ENCODE measurements around the gene ALG6.
"Not testable (repeated sequence)": the region's sequence is repeated elsewhere in the genome, so short reads cannot be mapped to it uniquely, and the experiment has no call there.

The ALG6 gene

GRCh38 chr1:63328781-63329180 is 38.6 kb upstream of the ALG6 start:
- no peak for FAIRE-seq

GRCh38 chr1:63329621-63330330 is 37.7 kb upstream of the ALG6 start:
- FAIRE-seq: no peak

DNA sequence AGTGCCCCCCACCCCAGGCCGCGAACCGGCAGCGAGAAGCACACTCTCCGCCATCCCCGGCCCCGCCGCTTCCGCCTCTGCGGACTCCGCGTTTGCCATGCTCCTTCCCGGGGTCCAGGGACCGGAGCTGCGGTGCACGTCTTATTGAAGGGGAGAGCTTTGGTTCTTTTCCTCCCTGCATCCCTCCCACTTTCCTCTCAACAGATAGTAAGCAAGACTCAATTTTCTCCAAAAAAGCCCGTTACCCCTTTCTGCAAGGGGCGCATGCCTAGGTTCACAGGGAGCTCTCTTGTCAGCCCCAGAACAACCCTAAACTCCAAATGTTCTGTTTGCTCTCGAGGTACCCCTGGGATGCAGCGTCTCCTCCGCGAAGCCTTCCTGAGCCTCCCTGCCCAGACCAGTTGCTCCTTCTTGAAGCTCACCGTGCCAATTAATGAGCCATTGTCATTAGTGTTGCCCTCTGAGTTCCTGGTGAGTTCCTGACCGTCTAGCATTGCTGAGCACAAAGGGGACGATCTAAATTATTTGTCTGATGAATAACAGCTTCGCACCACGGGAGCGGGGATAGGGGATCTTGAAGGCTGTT is 37.0 kb upstream of the ALG6 start:
- no peak for FAIRE-seq

DNA sequence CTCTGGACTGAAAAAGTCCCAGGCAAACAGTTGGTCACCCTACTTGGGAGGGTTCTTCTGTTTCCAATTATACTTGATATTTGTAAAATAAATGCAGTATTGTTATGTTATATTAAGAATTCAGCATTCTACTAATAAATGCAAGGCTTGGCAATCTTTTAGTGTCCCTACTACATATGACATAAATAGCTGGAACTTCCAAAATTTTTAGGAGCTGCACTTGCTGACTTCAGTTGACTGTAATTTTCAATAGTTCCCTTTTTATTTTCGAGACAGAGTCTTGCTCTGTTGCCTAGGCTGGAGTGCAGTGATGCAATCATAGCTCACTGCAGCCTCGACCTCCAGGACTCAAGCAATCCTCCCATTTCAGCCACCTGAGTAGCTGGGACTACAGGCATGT is 25.0 kb upstream of the ALG6 start:
- no peak for FAIRE-seq

DNA sequence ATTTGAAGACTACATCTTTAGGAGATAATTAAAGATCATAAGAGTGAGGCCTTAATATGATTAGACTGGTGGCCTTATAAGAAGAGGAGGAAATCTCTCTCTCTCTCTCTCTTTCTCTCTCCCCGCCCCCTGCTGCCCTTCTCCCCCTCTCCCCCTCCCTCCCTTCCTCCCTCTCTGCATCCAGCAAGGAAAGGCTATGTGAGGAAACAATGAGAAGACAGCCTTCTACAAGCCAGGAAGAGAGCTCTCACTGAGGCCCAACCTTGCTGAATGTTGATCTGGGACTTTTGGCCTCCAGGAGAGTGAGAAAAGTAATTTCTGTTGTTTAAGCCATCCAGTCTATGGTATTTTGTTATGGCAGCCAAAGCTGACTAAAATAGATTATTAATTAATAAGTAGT is 23.5 kb upstream of the ALG6 start:
- FAIRE-seq: no peak

GRCh38 chr1:63350320-63350719 is 17.1 kb upstream of the ALG6 start:
- no peak for FAIRE-seq

- FAIRE-seq: no peak
Measured at GRCh38 chr1:63352736-63353135, 14.7 kb upstream of the ALG6 start.

- not testable (repeated sequence) for FAIRE-seq
Measured at GRCh38 chr1:63356234-63356633, 11.2 kb upstream of the ALG6 start.

- FAIRE-seq: no peak
Measured at GRCh38 chr1:63359561-63359960, 7.9 kb upstream of the ALG6 start.

- FAIRE-seq: no peak
Measured at GRCh38 chr1:63362073-63362472, 5.4 kb upstream of the ALG6 start.

- FAIRE-seq: no peak
Measured at GRCh38 chr1:63362578-63362977, 4.8 kb upstream of the ALG6 start.

DNA sequence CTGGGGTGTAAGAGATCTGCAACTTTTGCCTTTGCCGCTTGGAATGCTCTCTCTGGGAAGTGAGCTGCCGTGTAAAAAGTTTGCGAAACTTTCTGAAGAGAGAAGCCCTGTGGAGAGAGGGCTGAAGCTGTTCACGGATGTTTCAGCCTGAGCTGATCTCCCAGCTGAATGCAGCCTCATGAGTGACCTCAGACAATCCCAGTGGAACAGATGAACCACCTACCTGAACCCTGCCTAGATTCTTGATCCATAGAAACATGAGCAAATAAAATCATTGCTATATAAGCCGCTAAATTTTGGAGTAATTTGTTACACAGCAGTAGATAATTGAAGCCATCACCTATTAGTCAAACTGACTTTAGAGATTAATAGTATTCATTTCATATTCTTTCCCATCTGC is 4.4 kb upstream of the ALG6 start:
- FAIRE-seq: no peak

GRCh38 chr1:63366908-63367214 is 566 bp upstream of the ALG6 start:
- FAIRE-seq: no peak

- FAIRE-seq: no peak
Measured at GRCh38 chr1:63368131-63368530, 704 bp downstream of the ALG6 start.

DNA sequence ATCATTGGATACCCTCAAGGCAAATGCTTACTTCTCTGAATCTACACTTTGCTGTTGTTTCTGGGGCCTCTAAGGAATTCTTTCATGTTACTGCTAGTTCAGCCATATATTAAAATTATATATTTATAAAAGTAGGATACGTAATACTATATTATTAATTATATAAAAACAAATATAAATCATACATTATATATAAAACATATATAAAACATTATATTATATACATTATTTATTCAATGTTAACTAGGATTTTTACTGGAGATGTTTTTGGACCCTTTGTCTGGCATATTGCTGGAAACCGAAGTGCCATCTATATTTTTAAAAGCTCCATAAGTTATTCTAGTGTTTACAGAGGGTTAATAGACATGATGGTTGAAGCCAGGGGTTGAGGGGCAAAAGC is 12.2 kb downstream of the ALG6 start:
- no peak for FAIRE-seq

DNA sequence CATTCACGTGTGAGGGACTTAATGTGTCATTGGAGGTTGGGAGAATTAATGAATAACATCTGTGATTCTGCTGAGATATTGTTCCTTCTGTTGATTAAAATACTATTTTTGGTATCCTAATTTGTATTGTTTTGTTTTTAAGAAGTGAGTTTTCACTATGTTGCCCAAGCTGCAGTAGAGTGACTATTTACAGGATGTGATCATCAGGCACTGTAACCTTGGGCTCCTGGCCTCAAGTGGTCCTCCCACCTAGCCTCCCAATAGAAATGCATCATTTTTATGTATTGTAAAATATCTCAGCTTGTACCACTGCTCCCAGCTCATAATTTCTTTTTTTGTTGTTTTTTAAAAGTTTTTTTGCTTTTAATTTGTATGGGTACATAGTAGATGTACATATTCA is 14.3 kb downstream of the ALG6 start:
- no peak for FAIRE-seq

- FAIRE-seq: no peak
Measured at GRCh38 chr1:63401945-63402344, 34.5 kb downstream of the ALG6 start.

GRCh38 chr1:63403386-63403785 is 36.0 kb downstream of the ALG6 start:
- FAIRE-seq: no peak

GRCh38 chr1:63405021-63405420 is 37.6 kb downstream of the ALG6 start:
- FAIRE-seq: no peak

- FAIRE-seq: no peak
Measured at GRCh38 chr1:63405987-63406386, 38.6 kb downstream of the ALG6 start.

DNA sequence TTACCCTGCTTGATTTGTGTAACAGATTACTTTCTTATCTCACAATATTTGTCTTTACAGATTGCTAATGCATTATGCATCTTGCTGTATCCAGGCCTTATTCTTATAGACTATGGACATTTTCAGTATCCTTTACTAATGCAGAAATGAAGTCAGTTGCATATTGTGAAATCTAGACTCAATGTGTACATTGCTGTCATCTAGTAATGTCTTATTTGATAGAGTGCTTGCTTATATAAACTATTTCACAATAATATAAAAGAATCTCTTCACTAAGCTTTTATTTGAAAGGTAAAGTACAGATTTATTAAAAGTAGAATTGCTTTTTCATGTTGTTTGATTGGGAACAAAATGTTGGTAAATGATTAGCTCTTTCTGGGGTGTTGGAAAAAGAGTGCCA is 39.6 kb downstream of the ALG6 start:
- no peak for FAIRE-seq

DNA sequence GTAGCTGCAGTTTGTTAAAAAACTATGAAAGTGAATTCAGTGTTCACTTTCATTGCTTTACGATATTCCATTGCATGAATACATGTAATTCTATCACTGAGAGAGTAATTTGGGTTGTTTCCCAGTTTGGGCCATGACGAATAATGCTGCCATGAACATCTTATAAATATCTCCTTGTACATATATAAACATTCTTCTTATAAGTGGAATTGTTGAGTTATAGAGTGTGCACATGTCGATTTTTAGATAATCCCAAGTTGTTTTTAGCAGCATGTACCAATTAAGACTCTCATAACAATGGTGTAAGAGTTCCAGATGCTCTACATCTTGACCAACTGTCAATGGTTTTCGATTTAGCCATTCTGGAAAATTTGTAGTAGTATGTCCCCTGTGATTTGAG is 40.9 kb downstream of the ALG6 start:
- no peak for FAIRE-seq

DNA sequence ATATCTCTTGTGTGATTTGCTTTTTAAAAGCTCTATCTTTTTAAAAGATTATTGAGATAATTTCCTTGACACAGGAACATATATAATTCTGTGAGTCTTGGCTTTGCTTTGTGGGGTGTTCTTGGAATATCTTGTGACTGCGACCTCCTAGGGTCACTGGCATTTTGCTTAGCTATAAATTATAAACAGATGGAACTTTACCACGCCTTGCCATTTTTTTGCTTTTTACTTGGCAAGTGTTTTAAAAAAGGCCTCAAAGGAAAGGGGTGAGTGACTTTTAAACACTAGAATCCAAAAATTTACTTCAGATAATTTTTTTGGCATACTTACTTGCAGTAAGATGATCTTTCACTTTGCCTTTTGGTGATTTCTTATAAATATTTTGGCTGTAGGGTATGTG is 43.6 kb downstream of the ALG6 start:
- FAIRE-seq: no peak

GRCh38 chr1:63413394-63413793 is 46.0 kb downstream of the ALG6 start:
- FAIRE-seq: no peak

- no peak for FAIRE-seq
Measured at GRCh38 chr1:63414691-63415365, 47.4 kb downstream of the ALG6 start.
